Endothelial cell of umbilical vein (primary cell): Measurements from ENCODE around the gene MOK.
"Not testable (repeated sequence)": the region's sequence is repeated elsewhere in the genome, so short reads cannot be mapped to it uniquely, and the experiment has no call there.

Experiments used
- JUN ChIP-seq: IDR thresholded peaks from 2 replicates; pipeline ENCODE4 v1.6.1; 2011; ENCODE audit warnings: borderline replicate concordance, low read depth; ENCODE audit not compliant: insufficient read length, insufficient read depth
- MYC ChIP-seq: IDR thresholded peaks from one replicate; pipeline ENCODE4 v1.6.1; 2011; ENCODE audit warnings: mild to moderate bottlenecking, low read depth, low read length
- POLR2A ChIP-seq: IDR thresholded peaks from 2 replicates; pipeline ENCODE4 v1.6.1; 2012; ENCODE audit warnings: low read depth, mild to moderate bottlenecking, control low read depth, low read length
- POLR2AphosphoS5 ChIP-seq: IDR thresholded peaks from 2 replicates; pipeline ENCODE4 v1.6.1; 2012; ENCODE audit warnings: low read depth, mild to moderate bottlenecking, control low read depth, low read length, moderate library complexity; ENCODE audit not compliant: insufficient read depth
- TF ChIP-seq, protein P1 (sequence below), 2 donors: IDR thresholded peaks; 1 replicate in 1 of 2; 2 replicates in 1 of 2; pipeline ENCODE4 v1.5.1; 2011; ENCODE audit warnings: low read length in 2 of 2, mild to moderate bottlenecking in 2 of 2, moderate library complexity in 2 of 2, control low read depth in 1 of 2, inconsistent platforms in 1 of 2, low read depth in 1 of 2; ENCODE audit not compliant: insufficient read depth in 1 of 2; ENCODE audit errors: extremely low read depth in 1 of 2

DNA sequence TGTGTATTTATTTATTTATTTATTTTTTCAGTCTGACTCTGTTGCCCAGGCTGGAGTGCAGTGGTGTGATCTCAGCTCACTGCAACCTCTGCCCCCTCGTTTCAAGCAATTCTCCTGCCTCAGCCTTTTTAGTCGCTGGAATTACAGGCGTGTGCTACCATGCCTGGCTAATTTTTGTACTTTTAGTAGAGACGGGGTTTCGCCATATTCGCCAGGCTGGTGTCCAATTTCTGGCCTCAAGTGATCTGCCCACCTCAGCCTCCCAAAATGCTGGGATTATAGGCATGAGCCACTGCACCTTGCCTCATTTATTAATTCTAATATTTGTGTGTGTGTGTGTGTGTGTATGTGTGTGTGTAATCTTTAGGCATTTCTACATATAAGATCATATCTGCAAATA is 24.4 kb upstream of the MOK start:
- TF ChIP-seq, protein P1, sequence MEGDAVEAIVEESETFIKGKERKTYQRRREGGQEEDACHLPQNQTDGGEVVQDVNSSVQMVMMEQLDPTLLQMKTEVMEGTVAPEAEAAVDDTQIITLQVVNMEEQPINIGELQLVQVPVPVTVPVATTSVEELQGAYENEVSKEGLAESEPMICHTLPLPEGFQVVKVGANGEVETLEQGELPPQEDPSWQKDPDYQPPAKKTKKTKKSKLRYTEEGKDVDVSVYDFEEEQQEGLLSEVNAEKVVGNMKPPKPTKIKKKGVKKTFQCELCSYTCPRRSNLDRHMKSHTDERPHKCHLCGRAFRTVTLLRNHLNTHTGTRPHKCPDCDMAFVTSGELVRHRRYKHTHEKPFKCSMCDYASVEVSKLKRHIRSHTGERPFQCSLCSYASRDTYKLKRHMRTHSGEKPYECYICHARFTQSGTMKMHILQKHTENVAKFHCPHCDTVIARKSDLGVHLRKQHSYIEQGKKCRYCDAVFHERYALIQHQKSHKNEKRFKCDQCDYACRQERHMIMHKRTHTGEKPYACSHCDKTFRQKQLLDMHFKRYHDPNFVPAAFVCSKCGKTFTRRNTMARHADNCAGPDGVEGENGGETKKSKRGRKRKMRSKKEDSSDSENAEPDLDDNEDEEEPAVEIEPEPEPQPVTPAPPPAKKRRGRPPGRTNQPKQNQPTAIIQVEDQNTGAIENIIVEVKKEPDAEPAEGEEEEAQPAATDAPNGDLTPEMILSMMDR (IDR thresholded peaks at IDR 0.05; ENCODE audit: extremely low read depth in 1 of 2, insufficient read depth in 1 of 2, low read depth in 1 of 2, low read length in 2 of 2) = not testable (repeated sequence)
- not testable (repeated sequence) for TF ChIP-seq JUN, POLR2A, POLR2AphosphoS5, MYC
